PC-9 (cell line): ENCODE results near the gene CLCN6. TPM values are rescaled to one million over a fixed set of nuclear protein-coding genes. Genes with fewer than 3 reads are reported as not detected.

Experiments
- BruUV-seq: library from RNA; stranded (reverse); fragments of 400-500 nt; replicated peaks from 2 replicates; lab custom pipeline; 2021; lab: Mats Ljungman, UMichigan
- CTCF ChIA-PET: fragments of 300-600 bp; sonication (Branson Sonifier 250); formaldehyde crosslinking; loops from one replicate; lab custom pipeline; 2022; ENCODE audit warnings: antibody characterized with exemption; lab: Charles Lee
- POLR2A ChIA-PET: fragments of 300-600 bp; sonication (Branson Sonifier 250); formaldehyde crosslinking; loops from one replicate; lab custom pipeline; 2022; ENCODE audit warnings: antibody characterized with exemption; ENCODE audit not compliant: unreplicated experiment; lab: Charles Lee
- DNase-seq, 2 experiments: peaks; one replicate each; pipeline versions ENCODE4 v3.0.0 to v3.0.0-alpha.2; 2015 to 2022; ENCODE audit warnings: mixed read lengths in 1 of 2
- H2AFZ ChIP-seq: fragments of 200-600 bp; sonication (generic); 2 replicates; pipeline ENCODE4 v1.8.1; 2017; ENCODE audit warnings: antibody characterized with exemption
- H3F3A ChIP-seq: fragments of 200-600 bp; sonication (generic); 2 replicates; pipeline ENCODE4 v1.8.1; 2017; ENCODE audit warnings: antibody characterized with exemption, mild to moderate bottlenecking, low read depth; ENCODE audit not compliant: insufficient read depth
- H3K27ac ChIP-seq: fragments of 200-600 bp; sonication (generic); 2 replicates; pipeline ENCODE4 v1.6.1; 2016; ENCODE audit warnings: mixed run types
- H3K27me3 ChIP-seq: fragments of 200-600 bp; sonication (generic); 2 replicates; pipeline ENCODE4 v1.6.1; 2016; ENCODE audit warnings: low read depth, mixed run types; ENCODE audit not compliant: insufficient read depth
- H3K36me3 ChIP-seq: fragments of 200-600 bp; sonication (generic); 2 replicates; pipeline ENCODE4 v1.6.1; 2016; ENCODE audit warnings: low read depth, mixed run types
- H3K4me1 ChIP-seq: fragments of 200-600 bp; sonication (generic); replicated peaks from 2 replicates; pipeline ENCODE4 v1.6.1; 2016; ENCODE audit warnings: mixed run types; ENCODE audit not compliant: insufficient read depth
- H3K4me2 ChIP-seq: fragments of 200-600 bp; sonication (generic); 2 replicates; pipeline ENCODE4 v1.6.1; 2017; ENCODE audit warnings: mixed run types
- H3K4me3 ChIP-seq: fragments of 200-600 bp; sonication (generic); 2 replicates; pipeline ENCODE4 v1.6.1; 2016; ENCODE audit warnings: mixed run types
- H3K79me2 ChIP-seq: fragments of 200-600 bp; sonication (generic); 2 replicates; pipeline ENCODE4 v1.6.1; 2017; ENCODE audit warnings: low read depth, mixed run types
- H3K9me2 ChIP-seq: fragments of 200-600 bp; sonication (generic); 2 replicates; pipeline ENCODE4 v1.8.1; 2017; ENCODE audit warnings: mild to moderate bottlenecking; ENCODE audit not compliant: insufficient read depth
- H3K9me3 ChIP-seq: fragments of 200-600 bp; sonication (generic); 2 replicates; pipeline ENCODE4 v1.8.1; 2016; ENCODE audit warnings: low read depth; ENCODE audit not compliant: insufficient read depth
- H4K20me1 ChIP-seq: fragments of 200-600 bp; sonication (generic); 2 replicates; pipeline ENCODE4 v1.8.1; 2017; ENCODE audit not compliant: insufficient read depth
- EZH2 ChIP-seq: fragments of 200-600 bp; sonication (generic); IDR thresholded peaks from 2 replicates; pipeline ENCODE4 v1.8.0; 2017; ENCODE audit warnings: antibody characterized with exemption, low read depth
- intact Hi-C: fragments of 100-400 bp; cut with micrococcal nuclease; formaldehyde crosslinking; loops from one replicate; pipeline ENCODE4 v1.10.0; 2022; ENCODE audit not compliant: unreplicated experiment
- total RNA-seq: library from RNA; stranded (reverse); gene quantifications from 2 replicates; pipeline ENCODE4 v1.2.3, GENCODE V29; 2021
- TF ChIP-seq, protein P1 (sequence below): fragments of 200-600 bp; sonication (generic); conservative IDR thresholded peaks from 2 replicates; pipeline ENCODE4 v1.6.1; 2017; ENCODE audit warnings: mixed run types, antibody characterized with exemption, mild to moderate bottlenecking, moderate library complexity

The CLCN6 gene
- total RNA-seq, 1 experiment from 2014 or later, result 16.7 TPM

DNA sequence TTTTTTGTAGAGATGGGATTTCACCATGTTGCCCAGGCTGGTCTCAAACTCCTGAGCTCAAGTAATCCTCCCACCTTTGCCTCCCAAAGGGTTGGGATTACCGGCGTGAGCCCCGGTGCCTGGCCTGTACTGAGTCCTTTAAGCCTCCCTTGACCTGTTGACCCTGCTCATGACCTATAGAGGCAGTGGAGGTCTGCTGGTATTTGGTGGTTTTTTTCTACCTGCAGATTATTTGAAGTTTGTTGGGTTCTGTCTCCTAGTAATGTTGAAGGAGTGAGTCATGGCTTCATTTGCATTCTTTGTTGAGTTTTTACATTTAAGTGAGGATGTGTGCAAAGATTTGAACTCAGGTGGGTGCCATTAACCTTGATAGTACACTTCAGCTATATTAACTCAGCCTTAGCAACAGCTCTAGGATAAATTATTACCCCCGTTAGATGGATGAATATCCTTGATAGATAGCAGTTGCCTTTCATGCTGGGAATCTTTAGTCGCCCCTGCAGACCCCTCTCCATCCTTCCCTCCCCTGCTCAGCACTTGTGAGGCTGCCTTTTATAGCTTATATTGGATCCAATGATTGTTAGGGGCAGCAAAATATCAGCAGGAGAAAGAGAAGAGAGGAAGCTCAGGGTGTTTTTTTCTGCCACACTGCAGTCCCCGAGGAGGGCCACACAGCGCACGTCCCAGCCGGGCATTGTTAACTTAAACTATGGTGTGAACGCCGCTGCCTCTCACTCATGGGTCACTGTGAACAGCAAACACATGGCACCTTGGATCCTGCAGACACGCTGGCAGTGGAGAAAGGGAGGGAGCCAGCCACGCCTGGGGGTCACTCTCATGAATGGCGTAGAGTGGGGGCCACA, 67.6 kb downstream of the CLCN6 start:
- no TSS peak for BruUV-seq
- no peak overlapping the region for H3K27ac ChIP-seq
- no peak overlapping the region for H3K4me2 ChIP-seq
- TF ChIP-seq, protein P1, sequence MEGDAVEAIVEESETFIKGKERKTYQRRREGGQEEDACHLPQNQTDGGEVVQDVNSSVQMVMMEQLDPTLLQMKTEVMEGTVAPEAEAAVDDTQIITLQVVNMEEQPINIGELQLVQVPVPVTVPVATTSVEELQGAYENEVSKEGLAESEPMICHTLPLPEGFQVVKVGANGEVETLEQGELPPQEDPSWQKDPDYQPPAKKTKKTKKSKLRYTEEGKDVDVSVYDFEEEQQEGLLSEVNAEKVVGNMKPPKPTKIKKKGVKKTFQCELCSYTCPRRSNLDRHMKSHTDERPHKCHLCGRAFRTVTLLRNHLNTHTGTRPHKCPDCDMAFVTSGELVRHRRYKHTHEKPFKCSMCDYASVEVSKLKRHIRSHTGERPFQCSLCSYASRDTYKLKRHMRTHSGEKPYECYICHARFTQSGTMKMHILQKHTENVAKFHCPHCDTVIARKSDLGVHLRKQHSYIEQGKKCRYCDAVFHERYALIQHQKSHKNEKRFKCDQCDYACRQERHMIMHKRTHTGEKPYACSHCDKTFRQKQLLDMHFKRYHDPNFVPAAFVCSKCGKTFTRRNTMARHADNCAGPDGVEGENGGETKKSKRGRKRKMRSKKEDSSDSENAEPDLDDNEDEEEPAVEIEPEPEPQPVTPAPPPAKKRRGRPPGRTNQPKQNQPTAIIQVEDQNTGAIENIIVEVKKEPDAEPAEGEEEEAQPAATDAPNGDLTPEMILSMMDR, result no peak
- TF ChIP-seq EZH2, result no peak
- no peaks in the 10 kb centered on the region for H4K20me1 ChIP-seq
- H2AFZ ChIP-seq, result no peak overlapping the region
- ChIA-PET CTCF (no interaction called here), POLR2A (no interaction called here)
- no peaks in the 10 kb centered on the region for H3K36me3 ChIP-seq
- no peaks in the 10 kb centered on the region for H3K9me3 ChIP-seq
- H3K9me2 ChIP-seq, result no peaks in the 10 kb centered on the region
- no peaks in the 10 kb centered on the region for H3K79me2 ChIP-seq
- DNase-seq, result no peak
- intact Hi-C loops, result no loop called here
- H3K27me3 ChIP-seq, result peaks cover 50% of the 10 kb centered on the region
- H3K4me1 ChIP-seq, result no peaks in the 10 kb centered on the region
- no peak overlapping the region for H3K4me3 ChIP-seq
- no peaks in the 10 kb centered on the region for H3F3A ChIP-seq

DNA sequence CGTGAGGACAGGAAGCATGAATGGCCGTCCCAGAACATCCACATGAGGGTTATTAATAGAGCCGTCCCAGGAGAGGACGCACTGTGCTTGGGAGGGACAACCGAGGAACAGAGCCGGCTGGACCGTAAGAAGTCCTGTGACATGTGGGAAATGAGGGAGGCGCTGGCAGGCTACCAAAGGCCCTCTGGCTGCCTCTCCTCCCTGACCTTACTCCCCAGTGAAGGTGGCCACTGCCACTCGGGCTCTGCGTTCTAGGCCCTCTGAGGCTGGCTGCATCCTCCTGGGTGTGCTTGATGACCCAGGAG, 68.2 kb downstream of the CLCN6 start:
- CTCF ChIA-PET, result no interaction called here
- no peak for TF ChIP-seq EZH2
- TF ChIP-seq, protein P1, result no peak
- Histone ChIP-seq H3K27ac (no peak overlapping the region), H2AFZ (no peak overlapping the region), H3K4me2 (no peak overlapping the region), H3K9me3 (no peaks in the 10 kb centered on the region), H3K9me2 (no peaks in the 10 kb centered on the region), H3F3A (no peaks in the 10 kb centered on the region), H3K27me3 (peaks cover 50% of the 10 kb centered on the region), H3K4me1 (no peaks in the 10 kb centered on the region), H3K4me3 (no peak overlapping the region), H3K79me2 (no peaks in the 10 kb centered on the region), H3K36me3 (no peaks in the 10 kb centered on the region), H4K20me1 (no peaks in the 10 kb centered on the region)
- POLR2A ChIA-PET, result no interaction called here
- no peak for DNase-seq
- no TSS peak for BruUV-seq
- intact Hi-C loops, result no loop called here

DNA sequence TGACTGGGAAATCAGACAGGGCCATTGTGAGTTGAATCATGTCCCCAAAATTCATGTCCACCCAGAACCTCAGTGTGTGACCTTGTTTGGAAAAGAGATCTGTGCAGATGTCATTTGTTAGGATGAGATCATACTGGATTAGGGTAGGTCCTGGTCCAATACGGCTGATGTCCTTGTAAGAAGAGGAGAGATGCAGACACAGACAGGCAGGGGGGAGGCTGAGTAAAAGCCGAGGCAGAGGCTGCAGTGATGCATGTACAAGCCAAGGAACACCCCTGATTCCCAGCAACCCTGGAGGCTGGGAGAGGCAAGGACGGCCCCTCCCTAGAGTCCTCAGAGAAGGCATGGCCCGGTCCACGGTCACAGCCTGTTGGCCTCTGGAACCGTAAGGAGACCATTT, 68.6 kb downstream of the CLCN6 start:
- Histone ChIP-seq H2AFZ (no peak overlapping the region), H3F3A (no peaks in the 10 kb centered on the region), H3K27me3 (peaks cover 45% of the 10 kb centered on the region; the same call in 1 of the 2 replicates), H4K20me1 (no peaks in the 10 kb centered on the region), H3K36me3 (no peaks in the 10 kb centered on the region), H3K27ac (no peak overlapping the region), H3K4me2 (no peak overlapping the region), H3K9me2 (no peaks in the 10 kb centered on the region), H3K79me2 (no peaks in the 10 kb centered on the region), H3K4me3 (no peak overlapping the region), H3K4me1 (no peaks in the 10 kb centered on the region), H3K9me3 (no peaks in the 10 kb centered on the region)
- CTCF ChIA-PET, result no interaction called here
- POLR2A ChIA-PET, result no interaction called here
- BruUV-seq, result no TSS peak
- TF ChIP-seq, protein P1, result no peak
- no peak for TF ChIP-seq EZH2
- intact Hi-C loops, result no loop called here
- DNase-seq, result no peak
